ENCODE results near the gene ITCH. TPM values are rescaled to one million over a fixed set of nuclear protein-coding genes. Genes with fewer than 3 reads are reported as not detected.

Gene ITCH
- total and polyA plus RNA-seq, 9 of the 15 experiments (the other 6 are each of a cell fraction or from before 2014, with no cell fraction given), result 7.5 to 53.0 (median 22.9) TPM

DNA sequence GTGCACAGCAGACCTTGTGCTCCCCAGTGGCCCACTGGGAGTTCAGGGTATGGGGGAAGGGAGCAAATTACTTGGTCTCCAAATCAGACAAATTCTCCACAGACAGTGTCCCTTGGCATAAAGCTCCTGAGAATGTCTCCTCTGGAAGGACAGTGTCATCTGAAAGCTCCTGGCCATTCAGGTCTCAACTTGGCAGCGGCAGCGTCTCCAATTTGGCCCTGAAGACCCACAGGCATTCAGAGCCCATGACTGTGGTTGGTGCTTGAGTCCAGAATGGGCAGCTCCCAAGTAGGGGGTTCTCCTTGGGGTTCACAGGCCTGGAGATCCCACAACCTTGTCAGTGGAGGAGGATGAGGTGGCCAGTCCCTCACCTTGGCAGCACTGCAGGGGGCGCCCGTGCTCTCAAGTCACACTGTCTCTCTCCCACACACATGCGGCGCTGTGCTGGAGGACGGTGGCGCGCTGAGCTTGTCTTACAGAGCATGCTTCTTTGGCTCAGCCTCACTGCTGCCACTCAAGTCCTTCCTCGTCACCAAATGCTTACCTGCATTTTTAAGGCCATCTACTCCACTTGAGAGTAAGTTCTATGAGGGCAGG, 173.8 kb downstream of the ITCH start (continued):
- TF ChIP-seq, protein P1, sequence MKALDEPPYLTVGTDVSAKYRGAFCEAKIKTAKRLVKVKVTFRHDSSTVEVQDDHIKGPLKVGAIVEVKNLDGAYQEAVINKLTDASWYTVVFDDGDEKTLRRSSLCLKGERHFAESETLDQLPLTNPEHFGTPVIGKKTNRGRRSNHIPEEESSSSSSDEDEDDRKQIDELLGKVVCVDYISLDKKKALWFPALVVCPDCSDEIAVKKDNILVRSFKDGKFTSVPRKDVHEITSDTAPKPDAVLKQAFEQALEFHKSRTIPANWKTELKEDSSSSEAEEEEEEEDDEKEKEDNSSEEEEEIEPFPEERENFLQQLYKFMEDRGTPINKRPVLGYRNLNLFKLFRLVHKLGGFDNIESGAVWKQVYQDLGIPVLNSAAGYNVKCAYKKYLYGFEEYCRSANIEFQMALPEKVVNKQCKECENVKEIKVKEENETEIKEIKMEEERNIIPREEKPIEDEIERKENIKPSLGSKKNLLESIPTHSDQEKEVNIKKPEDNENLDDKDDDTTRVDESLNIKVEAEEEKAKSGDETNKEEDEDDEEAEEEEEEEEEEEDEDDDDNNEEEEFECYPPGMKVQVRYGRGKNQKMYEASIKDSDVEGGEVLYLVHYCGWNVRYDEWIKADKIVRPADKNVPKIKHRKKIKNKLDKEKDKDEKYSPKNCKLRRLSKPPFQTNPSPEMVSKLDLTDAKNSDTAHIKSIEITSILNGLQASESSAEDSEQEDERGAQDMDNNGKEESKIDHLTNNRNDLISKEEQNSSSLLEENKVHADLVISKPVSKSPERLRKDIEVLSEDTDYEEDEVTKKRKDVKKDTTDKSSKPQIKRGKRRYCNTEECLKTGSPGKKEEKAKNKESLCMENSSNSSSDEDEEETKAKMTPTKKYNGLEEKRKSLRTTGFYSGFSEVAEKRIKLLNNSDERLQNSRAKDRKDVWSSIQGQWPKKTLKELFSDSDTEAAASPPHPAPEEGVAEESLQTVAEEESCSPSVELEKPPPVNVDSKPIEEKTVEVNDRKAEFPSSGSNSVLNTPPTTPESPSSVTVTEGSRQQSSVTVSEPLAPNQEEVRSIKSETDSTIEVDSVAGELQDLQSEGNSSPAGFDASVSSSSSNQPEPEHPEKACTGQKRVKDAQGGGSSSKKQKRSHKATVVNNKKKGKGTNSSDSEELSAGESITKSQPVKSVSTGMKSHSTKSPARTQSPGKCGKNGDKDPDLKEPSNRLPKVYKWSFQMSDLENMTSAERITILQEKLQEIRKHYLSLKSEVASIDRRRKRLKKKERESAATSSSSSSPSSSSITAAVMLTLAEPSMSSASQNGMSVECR (CRISPR knock-in tag; IDR thresholded peaks at IDR 0.05), result no peak
- 0 out of 3 replicates have a peak, but pooled peaks of 1 of the 2 experiments have one; percentile 23 for TF ChIP-seq CBX3 (IDR thresholded peaks at IDR 0.05; ENCODE audit: borderline replicate concordance in 1 of 2, low read length in 2 of 2)
- peak; percentile 13; the same call in 1 of the 2 replicates for TF ChIP-seq MYC (IDR thresholded peaks at IDR 0.05; ENCODE audit: low read depth, low read length)
- TF ChIP-seq MYC (CRISPR knock-in tag; IDR thresholded peaks at IDR 0.05; ENCODE audit: borderline replicate concordance, low read depth), result no peak
- peak; percentile 45; the same call in 1 of the 2 replicates for TF ChIP-seq ZNF316 (IDR thresholded peaks at IDR 0.05)
- TF ChIP-seq, protein P2, sequence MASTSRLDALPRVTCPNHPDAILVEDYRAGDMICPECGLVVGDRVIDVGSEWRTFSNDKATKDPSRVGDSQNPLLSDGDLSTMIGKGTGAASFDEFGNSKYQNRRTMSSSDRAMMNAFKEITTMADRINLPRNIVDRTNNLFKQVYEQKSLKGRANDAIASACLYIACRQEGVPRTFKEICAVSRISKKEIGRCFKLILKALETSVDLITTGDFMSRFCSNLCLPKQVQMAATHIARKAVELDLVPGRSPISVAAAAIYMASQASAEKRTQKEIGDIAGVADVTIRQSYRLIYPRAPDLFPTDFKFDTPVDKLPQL (IDR thresholded peaks at IDR 0.05; ENCODE audit: extremely low read depth, insufficient read length), result no peak
- no peak for TF ChIP-seq HDAC6 (IDR thresholded peaks at IDR 0.05; ENCODE audit: low read depth, low read length)
- TF ChIP-seq, protein P3, sequence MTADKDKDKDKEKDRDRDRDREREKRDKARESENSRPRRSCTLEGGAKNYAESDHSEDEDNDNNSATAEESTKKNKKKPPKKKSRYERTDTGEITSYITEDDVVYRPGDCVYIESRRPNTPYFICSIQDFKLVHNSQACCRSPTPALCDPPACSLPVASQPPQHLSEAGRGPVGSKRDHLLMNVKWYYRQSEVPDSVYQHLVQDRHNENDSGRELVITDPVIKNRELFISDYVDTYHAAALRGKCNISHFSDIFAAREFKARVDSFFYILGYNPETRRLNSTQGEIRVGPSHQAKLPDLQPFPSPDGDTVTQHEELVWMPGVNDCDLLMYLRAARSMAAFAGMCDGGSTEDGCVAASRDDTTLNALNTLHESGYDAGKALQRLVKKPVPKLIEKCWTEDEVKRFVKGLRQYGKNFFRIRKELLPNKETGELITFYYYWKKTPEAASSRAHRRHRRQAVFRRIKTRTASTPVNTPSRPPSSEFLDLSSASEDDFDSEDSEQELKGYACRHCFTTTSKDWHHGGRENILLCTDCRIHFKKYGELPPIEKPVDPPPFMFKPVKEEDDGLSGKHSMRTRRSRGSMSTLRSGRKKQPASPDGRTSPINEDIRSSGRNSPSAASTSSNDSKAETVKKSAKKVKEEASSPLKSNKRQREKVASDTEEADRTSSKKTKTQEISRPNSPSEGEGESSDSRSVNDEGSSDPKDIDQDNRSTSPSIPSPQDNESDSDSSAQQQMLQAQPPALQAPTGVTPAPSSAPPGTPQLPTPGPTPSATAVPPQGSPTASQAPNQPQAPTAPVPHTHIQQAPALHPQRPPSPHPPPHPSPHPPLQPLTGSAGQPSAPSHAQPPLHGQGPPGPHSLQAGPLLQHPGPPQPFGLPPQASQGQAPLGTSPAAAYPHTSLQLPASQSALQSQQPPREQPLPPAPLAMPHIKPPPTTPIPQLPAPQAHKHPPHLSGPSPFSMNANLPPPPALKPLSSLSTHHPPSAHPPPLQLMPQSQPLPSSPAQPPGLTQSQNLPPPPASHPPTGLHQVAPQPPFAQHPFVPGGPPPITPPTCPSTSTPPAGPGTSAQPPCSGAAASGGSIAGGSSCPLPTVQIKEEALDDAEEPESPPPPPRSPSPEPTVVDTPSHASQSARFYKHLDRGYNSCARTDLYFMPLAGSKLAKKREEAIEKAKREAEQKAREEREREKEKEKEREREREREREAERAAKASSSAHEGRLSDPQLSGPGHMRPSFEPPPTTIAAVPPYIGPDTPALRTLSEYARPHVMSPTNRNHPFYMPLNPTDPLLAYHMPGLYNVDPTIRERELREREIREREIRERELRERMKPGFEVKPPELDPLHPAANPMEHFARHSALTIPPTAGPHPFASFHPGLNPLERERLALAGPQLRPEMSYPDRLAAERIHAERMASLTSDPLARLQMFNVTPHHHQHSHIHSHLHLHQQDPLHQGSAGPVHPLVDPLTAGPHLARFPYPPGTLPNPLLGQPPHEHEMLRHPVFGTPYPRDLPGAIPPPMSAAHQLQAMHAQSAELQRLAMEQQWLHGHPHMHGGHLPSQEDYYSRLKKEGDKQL (CRISPR knock-in tag; IDR thresholded peaks at IDR 0.05; ENCODE audit: borderline replicate concordance), result no peak
- TF ChIP-seq GTF2A2 (tag; IDR thresholded peaks at IDR 0.05), result no peak
- TF ChIP-seq, protein P4, sequence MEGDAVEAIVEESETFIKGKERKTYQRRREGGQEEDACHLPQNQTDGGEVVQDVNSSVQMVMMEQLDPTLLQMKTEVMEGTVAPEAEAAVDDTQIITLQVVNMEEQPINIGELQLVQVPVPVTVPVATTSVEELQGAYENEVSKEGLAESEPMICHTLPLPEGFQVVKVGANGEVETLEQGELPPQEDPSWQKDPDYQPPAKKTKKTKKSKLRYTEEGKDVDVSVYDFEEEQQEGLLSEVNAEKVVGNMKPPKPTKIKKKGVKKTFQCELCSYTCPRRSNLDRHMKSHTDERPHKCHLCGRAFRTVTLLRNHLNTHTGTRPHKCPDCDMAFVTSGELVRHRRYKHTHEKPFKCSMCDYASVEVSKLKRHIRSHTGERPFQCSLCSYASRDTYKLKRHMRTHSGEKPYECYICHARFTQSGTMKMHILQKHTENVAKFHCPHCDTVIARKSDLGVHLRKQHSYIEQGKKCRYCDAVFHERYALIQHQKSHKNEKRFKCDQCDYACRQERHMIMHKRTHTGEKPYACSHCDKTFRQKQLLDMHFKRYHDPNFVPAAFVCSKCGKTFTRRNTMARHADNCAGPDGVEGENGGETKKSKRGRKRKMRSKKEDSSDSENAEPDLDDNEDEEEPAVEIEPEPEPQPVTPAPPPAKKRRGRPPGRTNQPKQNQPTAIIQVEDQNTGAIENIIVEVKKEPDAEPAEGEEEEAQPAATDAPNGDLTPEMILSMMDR (IDR thresholded peaks at IDR 0.05 in 2 of 3, conservative IDR thresholded peaks at IDR 0.05 in 1 of 3; ENCODE audit: insufficient read depth in 2 of 3, low read depth in 1 of 3, low read length in 3 of 3), result peak; percentile 59 to 73 (median 64)
- TF ChIP-seq, protein P5, sequence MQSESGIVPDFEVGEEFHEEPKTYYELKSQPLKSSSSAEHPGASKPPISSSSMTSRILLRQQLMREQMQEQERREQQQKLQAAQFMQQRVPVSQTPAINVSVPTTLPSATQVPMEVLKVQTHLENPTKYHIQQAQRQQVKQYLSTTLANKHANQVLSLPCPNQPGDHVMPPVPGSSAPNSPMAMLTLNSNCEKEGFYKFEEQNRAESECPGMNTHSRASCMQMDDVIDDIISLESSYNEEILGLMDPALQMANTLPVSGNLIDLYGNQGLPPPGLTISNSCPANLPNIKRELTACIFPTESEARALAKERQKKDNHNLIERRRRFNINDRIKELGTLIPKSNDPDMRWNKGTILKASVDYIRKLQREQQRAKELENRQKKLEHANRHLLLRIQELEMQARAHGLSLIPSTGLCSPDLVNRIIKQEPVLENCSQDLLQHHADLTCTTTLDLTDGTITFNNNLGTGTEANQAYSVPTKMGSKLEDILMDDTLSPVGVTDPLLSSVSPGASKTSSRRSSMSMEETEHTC (IDR thresholded peaks at IDR 0.05), result no peak
- TF ChIP-seq FOXP1 (CRISPR knock-in tag; IDR thresholded peaks at IDR 0.05), result no peak
